HT1080 (cell line): Measurements from ENCODE around the gene HBZ. TPM values are rescaled to one million over a fixed set of nuclear protein-coding genes. Genes with fewer than 3 reads are reported as not detected.
A peak's percentile ranks its signal among the peaks of the same experiment; 100 is the strongest.
"Not testable (repeated sequence)": the region's sequence is repeated elsewhere in the genome, so short reads cannot be mapped to it uniquely, and the experiment has no call there.

Experiments used
- DNase-seq: peaks from one replicate; pipeline ENCODE4 v3.0.0-alpha.2; 2015; ENCODE audit warnings: low read depth
- total RNA-seq: library from RNA; depleted of rRNA; stranded (reverse); fragments of >200 nt; shearing (Covaris generic); gene quantifications from 2 replicates; pipeline ENCODE4 v1.2.3, GENCODE V29; 2014

Gene HBZ
- total RNA-seq, 1 experiment from 2014 or later = not detected

GRCh38 chr16:177981-178667 lies 25.7 kb downstream of the HBZ start:
- peak; percentile 23 for DNase-seq

GRCh38 chr16:178668-179015 lies 26.2 kb downstream of the HBZ start:
- DNase-seq = no peak

DNA sequence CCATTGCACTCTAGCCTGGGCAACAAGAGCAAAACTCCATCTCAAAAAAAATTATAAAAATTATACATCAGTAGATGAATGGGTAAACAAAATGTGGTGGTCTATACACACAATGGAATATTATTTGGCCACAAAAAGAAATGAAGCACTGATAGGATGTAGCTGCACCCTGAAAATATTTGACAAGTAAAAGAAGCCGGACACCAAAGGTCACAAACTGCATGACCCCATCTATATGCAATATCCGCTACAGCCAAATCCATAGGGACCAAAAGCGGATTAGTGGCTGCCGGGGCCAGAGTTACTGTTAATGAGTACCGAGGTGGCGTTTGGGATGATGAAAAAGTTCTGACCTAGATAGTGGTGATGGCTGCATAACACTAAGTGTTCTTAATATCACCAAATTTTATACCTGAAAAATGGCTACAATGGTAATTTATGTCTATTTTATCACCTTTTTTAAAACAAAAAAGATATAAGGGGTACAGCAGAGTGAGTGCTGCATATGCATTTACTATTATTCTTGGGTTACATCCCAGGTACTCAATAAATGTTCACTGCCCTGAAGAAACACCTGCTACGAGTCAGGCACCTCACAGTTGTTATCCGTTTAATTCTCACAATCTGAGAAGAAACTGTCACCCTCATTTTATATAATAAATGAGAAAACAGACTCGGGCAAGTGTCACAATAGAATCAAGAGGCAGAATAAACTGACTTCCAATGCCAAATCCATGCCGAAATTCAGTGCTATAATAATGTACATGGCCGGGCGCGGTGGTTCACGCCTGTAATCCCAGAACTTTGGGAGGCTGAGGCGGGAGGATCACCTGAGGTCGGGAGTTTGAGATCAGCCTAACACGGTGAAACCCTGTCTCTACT lies 27.0 kb downstream of the HBZ start:
- DNase-seq = no peak

DNA sequence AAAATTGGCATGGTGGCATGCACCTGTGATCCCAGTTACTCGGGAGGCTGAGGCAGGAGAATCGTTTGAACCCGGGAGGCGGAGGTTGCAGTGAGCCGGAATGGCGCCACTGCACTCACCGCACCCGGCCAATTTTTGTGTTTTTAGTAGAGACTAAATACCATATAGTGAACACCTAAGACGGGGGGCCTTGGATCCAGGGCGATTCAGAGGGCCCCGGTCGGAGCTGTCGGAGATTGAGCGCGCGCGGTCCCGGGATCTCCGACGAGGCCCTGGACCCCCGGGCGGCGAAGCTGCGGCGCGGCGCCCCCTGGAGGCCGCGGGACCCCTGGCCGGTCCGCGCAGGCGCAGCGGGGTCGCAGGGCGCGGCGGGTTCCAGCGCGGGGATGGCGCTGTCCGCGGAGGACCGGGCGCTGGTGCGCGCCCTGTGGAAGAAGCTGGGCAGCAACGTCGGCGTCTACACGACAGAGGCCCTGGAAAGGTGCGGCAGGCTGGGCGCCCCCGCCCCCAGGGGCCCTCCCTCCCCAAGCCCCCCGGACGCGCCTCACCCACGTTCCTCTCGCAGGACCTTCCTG lies 27.7 kb downstream of the HBZ start, which contains the start of gene HBQ1:
Gene HBQ1 (plus strand): TSS at position 359 of the 575 bp plus-strand sequence. CDS start 28 bp downstream, at position 387.
- DNase-seq = no peak

- DNase-seq = peak; percentile 60
These were observed 28.5 kb downstream of the HBZ start for GRCh38 chr16:180681-181564.

- no peak for DNase-seq
These were observed 29.1 kb downstream of the HBZ start for GRCh38 chr16:181565-182021.

DNA sequence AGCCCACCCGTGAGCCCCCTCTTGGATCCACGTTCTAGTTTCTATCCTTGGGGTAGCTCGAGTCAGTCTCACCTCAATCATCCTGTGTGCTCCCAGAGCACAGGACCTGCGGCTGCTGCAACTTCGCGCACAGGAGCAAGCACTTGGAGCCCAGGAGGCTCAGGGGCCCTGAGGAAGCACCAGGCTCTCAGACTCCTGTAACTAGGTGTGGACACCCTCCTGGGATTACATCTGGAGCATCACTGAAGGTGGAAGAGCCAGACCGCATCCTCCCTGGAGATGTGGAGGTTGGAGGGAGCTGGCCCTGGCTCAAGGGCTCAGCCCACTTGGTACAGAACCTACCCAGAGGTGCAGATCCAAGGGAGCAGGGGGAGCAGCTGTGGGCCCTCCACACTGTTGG lies 30.6 kb downstream of the HBZ start:
- no peak for DNase-seq

DNA sequence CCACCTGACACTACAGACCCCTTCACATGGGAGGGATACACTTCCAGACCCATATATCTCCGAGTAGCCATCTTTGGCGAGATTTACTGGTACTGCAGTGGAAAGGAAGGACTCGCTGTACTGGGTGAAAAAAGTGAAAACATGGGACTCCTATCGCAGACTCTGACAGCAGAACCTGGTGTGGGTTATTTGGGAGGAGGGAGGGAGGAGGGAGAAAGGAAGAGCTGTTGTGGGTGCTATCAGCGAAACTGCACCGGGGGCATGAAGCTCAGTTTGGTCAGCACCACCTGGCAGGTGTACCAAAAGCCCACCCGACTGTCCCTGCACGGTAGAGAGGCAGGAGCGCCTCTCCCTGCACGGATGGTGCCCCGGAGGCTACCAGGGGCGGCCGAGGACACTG lies 32.8 kb downstream of the HBZ start:
- DNase-seq = no peak

DNA sequence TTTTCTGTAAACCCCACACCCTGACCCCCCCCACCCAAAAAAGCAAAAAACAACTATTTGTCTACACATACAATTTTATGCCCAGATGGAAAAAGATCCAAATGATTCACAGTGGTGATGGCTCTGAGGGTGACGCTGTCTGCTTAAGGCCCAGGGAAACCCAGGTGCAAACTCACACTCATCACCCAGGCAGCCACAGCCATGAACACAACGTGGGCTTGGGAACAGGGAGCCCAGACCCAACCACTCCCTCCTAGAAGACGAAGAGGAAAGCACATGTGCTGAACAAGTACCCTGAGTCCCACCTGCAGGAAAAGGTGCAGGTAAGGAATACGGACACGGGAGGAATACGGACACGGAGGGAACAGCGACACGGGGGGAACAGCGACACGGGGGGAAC lies 33.2 kb downstream of the HBZ start:
- DNase-seq = no peak

DNA sequence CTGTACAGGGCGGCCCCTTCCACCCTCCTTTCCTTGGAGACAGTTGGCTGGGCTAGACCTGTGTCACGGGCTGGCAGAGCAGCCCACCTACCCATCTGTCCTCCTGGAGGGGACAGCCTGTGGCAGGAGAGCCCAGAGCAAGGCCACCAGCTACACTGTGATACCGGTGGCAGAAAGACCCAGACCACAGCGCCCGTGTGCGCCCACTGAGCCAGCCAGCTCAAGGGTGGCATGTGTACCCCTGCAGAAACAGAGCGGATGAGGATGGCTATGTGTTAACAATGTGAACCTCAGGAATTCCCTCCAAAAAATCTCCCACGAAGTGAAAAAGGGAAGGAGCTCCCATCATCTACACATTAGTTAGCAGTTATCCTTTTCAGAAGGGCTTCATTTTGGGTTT lies 34.9 kb downstream of the HBZ start:
- DNase-seq = no peak

GRCh38 chr16:188674-189073 lies 36.2 kb downstream of the HBZ start:
- DNase-seq = no peak

- no peak for DNase-seq
These were observed 37.3 kb downstream of the HBZ start for GRCh38 chr16:189604-190186.

GRCh38 chr16:191831-192230 lies 39.4 kb downstream of the HBZ start:
- no peak for DNase-seq

DNA sequence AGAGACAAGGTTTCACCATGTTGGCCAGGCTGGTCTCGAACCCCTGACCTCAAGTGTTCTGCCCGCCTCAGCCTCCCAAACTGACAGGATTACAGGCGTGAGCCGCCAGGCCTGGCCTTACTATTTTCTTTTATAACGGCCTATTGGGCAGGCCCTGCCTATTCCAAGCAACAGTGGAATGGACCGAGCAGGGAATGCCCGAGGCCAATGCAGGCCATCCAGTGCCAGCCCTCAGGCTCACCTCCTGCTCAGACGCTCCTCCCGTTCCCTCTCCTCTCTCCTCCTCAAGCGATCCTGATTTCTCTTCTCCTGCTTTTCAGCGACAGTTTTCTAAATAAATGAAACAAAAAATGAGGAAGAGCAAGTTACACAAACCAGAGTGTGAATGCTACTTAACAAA lies 40.2 kb downstream of the HBZ start:
- DNase-seq = no peak

- DNase-seq = no peak
These were observed 41.0 kb downstream of the HBZ start for GRCh38 chr16:193441-193840.

- DNase-seq = no peak
These were observed 42.1 kb downstream of the HBZ start for GRCh38 chr16:194516-194915.

- DNase-seq = peak; percentile 63
These were observed 47.9 kb downstream of the HBZ start for GRCh38 chr16:200388-200787.

DNA sequence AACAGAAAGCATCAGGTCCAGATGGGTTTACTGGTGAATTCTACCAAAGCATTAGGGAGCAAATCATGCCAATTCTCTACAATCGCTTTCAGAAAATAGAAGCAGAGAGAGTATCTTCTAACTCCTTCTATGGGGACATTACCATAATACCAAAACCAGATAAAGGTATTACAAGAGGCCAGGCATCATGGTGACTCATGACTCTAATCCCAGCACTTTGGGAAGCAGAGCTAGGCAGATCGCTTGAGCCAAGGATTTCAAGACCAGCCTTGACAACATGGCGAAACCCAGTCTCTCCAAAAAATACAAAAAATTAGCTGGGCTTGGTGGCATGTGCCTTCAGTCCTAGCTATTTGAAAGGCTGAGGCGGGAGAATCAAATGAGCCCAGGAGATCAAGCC lies 50.8 kb downstream of the HBZ start:
- DNase-seq = no peak

DNA sequence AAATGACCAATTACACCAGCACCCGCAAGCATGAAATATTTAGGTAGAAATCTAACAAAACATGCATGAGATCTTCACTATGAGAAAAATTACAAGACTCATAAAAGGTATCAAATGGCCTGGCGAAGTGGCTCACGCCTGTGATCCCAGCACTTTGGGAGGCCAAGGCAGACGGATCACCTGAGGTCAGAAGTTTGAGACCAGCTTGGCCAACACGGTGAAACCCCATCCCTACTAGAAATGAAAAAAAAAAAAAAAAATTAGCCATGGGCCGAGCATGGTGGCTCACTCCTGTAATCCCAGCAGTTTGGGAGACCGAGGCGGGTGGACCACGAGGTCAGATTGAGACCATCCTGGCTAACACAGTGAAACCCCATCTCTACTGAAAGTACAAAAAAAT lies 51.6 kb downstream of the HBZ start:
- not testable (repeated sequence) for DNase-seq
